A673 (cell line): ENCODE results near the gene ATP2B1. TPM values are rescaled to one million over a fixed set of nuclear protein-coding genes. Genes with fewer than 3 reads are reported as not detected.

Source experiments
- BruUV-seq: library from RNA; stranded (reverse); fragments of 400-500 nt; replicated peaks from 2 replicates; lab custom pipeline; 2021; lab: Mats Ljungman, UMichigan
- CTCF ChIA-PET: fragments of 300-600 bp; sonication (Branson Sonifier 250); formaldehyde crosslinking; loops from one replicate; lab custom pipeline; 2022; ENCODE audit warnings: antibody characterized with exemption; lab: Charles Lee
- POLR2A ChIA-PET: fragments of 300-600 bp; sonication (Branson Sonifier 250); formaldehyde crosslinking; loops from one replicate; lab custom pipeline; 2022; ENCODE audit warnings: antibody characterized with exemption; ENCODE audit not compliant: low non-redundant PET; lab: Charles Lee
- DNase-seq: peaks from one replicate; pipeline ENCODE4 v3.0.0-alpha.2; 2015; ENCODE audit warnings: low spot score
- H3K27ac ChIP-seq: fragments of 200-600 bp; sonication (generic); 2 replicates; pipeline ENCODE4 v1.5.1; 2016; ENCODE audit warnings: mixed run types, low read depth, mild to moderate bottlenecking, mixed read lengths, antibody characterized with exemption, low read length; ENCODE audit not compliant: poor library complexity, severe bottlenecking
- H3K27me3 ChIP-seq: fragments of 200-600 bp; sonication (generic); replicated peaks from 2 replicates; pipeline ENCODE4 v1.6.1; 2017; ENCODE audit warnings: mixed run types, low read depth, mild to moderate bottlenecking, mixed read lengths, antibody characterized with exemption, low read length; ENCODE audit not compliant: insufficient read depth, poor library complexity
- H3K36me3 ChIP-seq: fragments of 200-600 bp; sonication (generic); 2 replicates; pipeline ENCODE4 v1.6.1; 2016; ENCODE audit warnings: mixed run types, mild to moderate bottlenecking, mixed read lengths, antibody characterized with exemption, low read length; ENCODE audit not compliant: insufficient read depth, poor library complexity, severe bottlenecking
- H3K4me1 ChIP-seq: fragments of 200-600 bp; sonication (generic); 2 replicates; pipeline ENCODE4 v1.6.1; 2017; ENCODE audit warnings: mixed run types, mild to moderate bottlenecking, mixed read lengths, antibody characterized with exemption, low read length; ENCODE audit not compliant: insufficient read depth, poor library complexity, severe bottlenecking
- H3K4me3 ChIP-seq: fragments of 200-600 bp; sonication (generic); 2 replicates; pipeline ENCODE4 v1.5.1; 2016; ENCODE audit warnings: low read depth, mixed run types, mild to moderate bottlenecking, mixed read lengths, low read length; ENCODE audit not compliant: poor library complexity, severe bottlenecking
- H3K9me3 ChIP-seq: fragments of 200-600 bp; sonication (generic); 2 replicates; pipeline ENCODE4 v1.6.1; 2016; ENCODE audit warnings: mixed run types, low read depth, mild to moderate bottlenecking, mixed read lengths, antibody characterized with exemption, low read length; ENCODE audit not compliant: poor library complexity, severe bottlenecking
- CTCF ChIP-seq: fragments of 300-800, 200-600 bp; sonication (generic); conservative IDR thresholded peaks from 2 replicates; pipeline ENCODE4 v1.5.1; 2017; ENCODE audit warnings: low read depth, mild to moderate bottlenecking, antibody characterized with exemption, low read length, moderate library complexity, mixed read lengths
- EZH2 ChIP-seq: fragments of 200-600 bp; sonication (generic); IDR thresholded peaks from 2 replicates; pipeline ENCODE4 v1.6.1; 2017; ENCODE audit warnings: borderline replicate concordance, low read depth, mild to moderate bottlenecking, mixed read lengths, antibody characterized with exemption, low read length; ENCODE audit not compliant: poor library complexity, severe bottlenecking
- intact Hi-C: fragments of 100-400 bp; cut with micrococcal nuclease; formaldehyde crosslinking; loops from one replicate; pipeline ENCODE4 v1.10.0; 2022; ENCODE audit not compliant: unreplicated experiment
- total RNA-seq: library from RNA; stranded (reverse); gene quantifications from 2 replicates; pipeline ENCODE4 v1.2.3, GENCODE V29; 2021

The ATP2B1 gene
- total RNA-seq, 1 experiment from 2014 or later = 44.2 TPM

DNA sequence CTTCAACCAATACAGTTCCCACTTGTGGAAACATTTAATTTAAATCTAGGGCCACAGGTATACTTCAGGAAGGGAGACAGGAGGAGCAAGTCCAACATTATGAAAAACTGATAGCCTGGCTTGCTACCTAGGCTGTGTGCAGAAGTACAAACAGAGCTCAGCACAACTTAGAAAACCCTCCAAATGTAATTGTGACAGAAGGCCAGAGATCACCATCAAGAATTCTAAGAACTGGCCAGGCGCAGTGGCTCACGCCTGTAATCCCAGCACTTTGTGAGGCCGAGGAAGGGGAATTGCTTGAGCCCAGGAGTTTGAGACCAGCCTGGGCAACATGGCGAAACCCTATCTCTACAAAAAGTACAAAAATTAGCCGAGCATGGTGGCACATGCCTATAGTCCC lies 14.1 kb downstream of the ATP2B1 start:
- POLR2A ChIA-PET = no interaction called here
- Histone ChIP-seq H3K4me3 (no peak overlapping the region), H3K4me1 (peaks cover 39% of the 10 kb centered on the region), H3K27ac (no peak overlapping the region), H3K9me3 (no peaks in the 10 kb centered on the region), H3K27me3 (no peaks in the 10 kb centered on the region), H3K36me3 (no peaks in the 10 kb centered on the region)
- intact Hi-C loops = no loop called here
- DNase-seq = no peak
- CTCF ChIA-PET = no interaction called here
- no TSS peak for BruUV-seq
- TF ChIP-seq EZH2 = no peak
- no peak for TF ChIP-seq CTCF

GRCh38 chr12:89693639-89694202 lies 14.9 kb downstream of the ATP2B1 start:
- no peak overlapping the region for H3K4me3 ChIP-seq
- no peaks in the 10 kb centered on the region for H3K36me3 ChIP-seq
- no peaks in the 10 kb centered on the region for H3K27me3 ChIP-seq
- POLR2A ChIA-PET = no interaction called here
- TF ChIP-seq EZH2 (no peak), CTCF (no peak)
- H3K9me3 ChIP-seq = no peaks in the 10 kb centered on the region
- no peak overlapping the region for H3K27ac ChIP-seq
- H3K4me1 ChIP-seq = peaks cover 39% of the 10 kb centered on the region
- intact Hi-C loops = no loop called here
- CTCF ChIA-PET = no interaction called here
- no peak for DNase-seq
- BruUV-seq = no TSS peak

GRCh38 chr12:89692439-89692838 lies 16.2 kb downstream of the ATP2B1 start:
- Histone ChIP-seq H3K27me3 (no peaks in the 10 kb centered on the region), H3K27ac (no peak overlapping the region), H3K36me3 (no peaks in the 10 kb centered on the region), H3K4me3 (no peak overlapping the region), H3K4me1 (peaks cover 39% of the 10 kb centered on the region), H3K9me3 (no peaks in the 10 kb centered on the region)
- POLR2A ChIA-PET = no interaction called here
- intact Hi-C loops = no loop called here
- CTCF ChIA-PET = no interaction called here
- TF ChIP-seq EZH2 (no peak), CTCF (no peak)
- no peak for DNase-seq
- no TSS peak for BruUV-seq
